Mesodermal cell (in vitro differentiated cells): Measurements from ENCODE around the gene AJAP1.

Source experiments
- H3K27ac ChIP-seq: 2 replicates; pipeline ENCODE4 v1.7.0; 2013; ENCODE audit warnings: mild to moderate bottlenecking, low read depth, low read length, moderate library complexity; ENCODE audit not compliant: severe bottlenecking
- H3K36me3 ChIP-seq: 2 replicates; pipeline ENCODE4 v1.7.1; 2013; ENCODE audit warnings: mild to moderate bottlenecking, low read length, moderate library complexity; ENCODE audit not compliant: control insufficient read depth, insufficient read depth
- H3K4me1 ChIP-seq: one replicate; pipeline ENCODE4 v1.7.1; 2013; ENCODE audit warnings: mild to moderate bottlenecking, low read length; ENCODE audit not compliant: insufficient read depth, control insufficient read depth, poor library complexity, severe bottlenecking
- H3K4me3 ChIP-seq: 2 replicates; pipeline ENCODE4 v1.7.0; 2013; ENCODE audit warnings: low read length, control low read depth, mild to moderate bottlenecking; ENCODE audit not compliant: insufficient read depth, poor library complexity, severe bottlenecking; ENCODE audit errors: extremely low read depth
- H3K9me3 ChIP-seq: 2 replicates; pipeline ENCODE4 v1.7.1; 2013; ENCODE audit warnings: mild to moderate bottlenecking, low read length, moderate library complexity; ENCODE audit not compliant: control insufficient read depth
- WGBS, 2 experiments: methylation state at CpG; one replicate each; pipeline ENCODE4 v1.1.5; 2013; ENCODE audit warnings: missing lambda C conversion rate in 2 of 2; ENCODE audit not compliant: insufficient coverage in 2 of 2; 5-methylcytosine and 5-hydroxymethylcytosine counted together

AJAP1 gene

GRCh38 chr1:4736254-4736653 lies 81.8 kb downstream of the AJAP1 start:
- H3K9me3 ChIP-seq = peaks cover 10% of the 10 kb centered on the region
- H3K27ac ChIP-seq = no peak overlapping the region
- no peak overlapping the region for H3K4me3 ChIP-seq
- WGBS, 2 experiments = 65 to 76% methylated on average over 5 to 6 of the region's 7 CpGs
- H3K4me1 ChIP-seq = peaks cover 5% of the 10 kb centered on the region
- H3K36me3 ChIP-seq = no peaks in the 10 kb centered on the region

GRCh38 chr1:4741876-4742423 lies 87.5 kb downstream of the AJAP1 start:
- Histone ChIP-seq H3K9me3 (peaks cover 10% of the 10 kb centered on the region), H3K4me1 (peaks cover 4% of the 10 kb centered on the region), H3K27ac (no peak overlapping the region), H3K4me3 (no peak overlapping the region), H3K36me3 (no peaks in the 10 kb centered on the region)
- 81 to 84% methylated on average over 3 to 7 of the region's 8 CpGs for WGBS, 2 experiments

- no peaks in the 10 kb centered on the region for H3K9me3 ChIP-seq
- no peak overlapping the region for H3K4me3 ChIP-seq
- H3K4me1 ChIP-seq = peaks cover 4% of the 10 kb centered on the region
- no peak overlapping the region for H3K27ac ChIP-seq
- no peaks in the 10 kb centered on the region for H3K36me3 ChIP-seq
- WGBS, 2 experiments = 93 to 95% methylated on average over 15 to 16 of the region's 17 CpGs
These were observed 89.8 kb downstream of the AJAP1 start for GRCh38 chr1:4743978-4744750.

GRCh38 chr1:4745560-4745959 lies 91.2 kb downstream of the AJAP1 start:
- H3K4me3 ChIP-seq = no peak overlapping the region
- 70 to 75% methylated on average over 7 of the region's 7 CpGs for WGBS, 2 experiments
- H3K27ac ChIP-seq = no peak overlapping the region
- peaks cover 4% of the 10 kb centered on the region for H3K4me1 ChIP-seq
- H3K9me3 ChIP-seq = no peaks in the 10 kb centered on the region
- H3K36me3 ChIP-seq = no peaks in the 10 kb centered on the region

- WGBS, 2 experiments = 89 to 94% methylated on average over 11 of the region's 11 CpGs
- peaks cover 10% of the 10 kb centered on the region for H3K4me1 ChIP-seq
- H3K9me3 ChIP-seq = peaks cover 9% of the 10 kb centered on the region
- H3K36me3 ChIP-seq = no peaks in the 10 kb centered on the region
- no peak overlapping the region for H3K27ac ChIP-seq
- no peak overlapping the region for H3K4me3 ChIP-seq
These were observed 95.0 kb downstream of the AJAP1 start for GRCh38 chr1:4749406-4749805.

- 72 to 82% methylated on average over 3 of the region's 3 CpGs for WGBS, 2 experiments
- Histone ChIP-seq H3K4me3 (no peak overlapping the region), H3K27ac (no peak overlapping the region), H3K4me1 (peaks cover 16% of the 10 kb centered on the region), H3K9me3 (peaks cover 9% of the 10 kb centered on the region), H3K36me3 (no peaks in the 10 kb centered on the region)
These were observed 95.8 kb downstream of the AJAP1 start for GRCh38 chr1:4750177-4750576.

GRCh38 chr1:4752059-4752458 lies 97.7 kb downstream of the AJAP1 start:
- no peak overlapping the region for H3K27ac ChIP-seq
- 73 to 75% methylated on average over 4 of the region's 4 CpGs for WGBS, 2 experiments
- no peak overlapping the region for H3K4me3 ChIP-seq
- no peaks in the 10 kb centered on the region for H3K36me3 ChIP-seq
- H3K4me1 ChIP-seq = peaks cover 31% of the 10 kb centered on the region
- H3K9me3 ChIP-seq = peaks cover 9% of the 10 kb centered on the region

- peak overlapping the region; percentile 69 for H3K27ac ChIP-seq
- H3K36me3 ChIP-seq = no peaks in the 10 kb centered on the region
- peaks cover 22% of the 10 kb centered on the region for H3K9me3 ChIP-seq
- H3K4me3 ChIP-seq = no peak overlapping the region
- WGBS, 2 experiments = 38% methylated on average over 2 of the region's 2 CpGs; no CpG with 5 or more reads in 1 of the 2 experiments
- peaks cover 35% of the 10 kb centered on the region for H3K4me1 ChIP-seq
These were observed 100.4 kb downstream of the AJAP1 start for GRCh38 chr1:4754816-4755215.

- 2 to 3% methylated on average over 4 of the region's 8 CpGs for WGBS, 2 experiments
- H3K9me3 ChIP-seq = peaks cover 22% of the 10 kb centered on the region
- H3K36me3 ChIP-seq = no peaks in the 10 kb centered on the region
- H3K4me1 ChIP-seq = peaks cover 36% of the 10 kb centered on the region
- H3K4me3 ChIP-seq = no peak overlapping the region
- H3K27ac ChIP-seq = peak overlapping the region; percentile 69
These were observed 101.0 kb downstream of the AJAP1 start for GRCh38 chr1:4755301-4755845.

- no peak overlapping the region for H3K4me3 ChIP-seq
- peaks cover 22% of the 10 kb centered on the region for H3K9me3 ChIP-seq
- no peaks in the 10 kb centered on the region for H3K36me3 ChIP-seq
- 71 to 77% methylated on average over 8 of the region's 8 CpGs for WGBS, 2 experiments
- H3K4me1 ChIP-seq = peaks cover 39% of the 10 kb centered on the region
- H3K27ac ChIP-seq = peak overlapping the region; percentile 69
These were observed 101.6 kb downstream of the AJAP1 start for GRCh38 chr1:4755864-4756504.
